Measurements from ENCODE around the gene RNU4-1.

RNU4-1 gene

GRCh38 chr12:120265473-120266179, 27.4 kb downstream of the RNU4-1 start, which contains the start of gene PXN:
Gene PXN (minus strand): TSS chr12:120265730. CDS start chr12:120265629, 101 bp downstream.
- Histone ChIP-seq H3K9me3 (ENCODE audit: low read length) (no peaks in the 10 kb centered on the region), H3K4me1 (ENCODE audit: insufficient read depth, low read length, severe bottlenecking) (peaks cover 9% of the 10 kb centered on the region), H3K9me2 (ENCODE audit: low read depth, low read length) (no peaks in the 10 kb centered on the region), H2AFZ (ENCODE audit: low read length) (no peak within 1 kb of the TSS), H4K20me1 (ENCODE audit: insufficient read depth, low read length) (no peaks in the 10 kb centered on the region), H3F3A (ENCODE audit: insufficient read depth, low read length) (no peaks in the 10 kb centered on the region), H3K4me3 (ENCODE audit: low read depth, low read length, poor library complexity, severe bottlenecking) (peak within 1 kb of the TSS; percentile 72), H3K4me2 (ENCODE audit: low read length) (peak within 1 kb of the TSS; percentile 83), H3K27me3 (ENCODE audit: insufficient read depth, low read length) (peaks cover 8% of the 10 kb centered on the region; the same call in 1 of the 2 replicates), H3K27ac (ENCODE audit: low read depth, low read length, poor library complexity, severe bottlenecking) (no peak within 1 kb of the TSS), H3K9ac (ENCODE audit: low read length) (peak within 1 kb of the TSS; percentile 70), H3K36me3 (ENCODE audit: insufficient read depth, low read length) (no peaks in the 10 kb centered on the region), H3K79me2 (ENCODE audit: insufficient read depth, low read length) (no peaks in the 10 kb centered on the region)
- TF ChIP-seq, protein P1, sequence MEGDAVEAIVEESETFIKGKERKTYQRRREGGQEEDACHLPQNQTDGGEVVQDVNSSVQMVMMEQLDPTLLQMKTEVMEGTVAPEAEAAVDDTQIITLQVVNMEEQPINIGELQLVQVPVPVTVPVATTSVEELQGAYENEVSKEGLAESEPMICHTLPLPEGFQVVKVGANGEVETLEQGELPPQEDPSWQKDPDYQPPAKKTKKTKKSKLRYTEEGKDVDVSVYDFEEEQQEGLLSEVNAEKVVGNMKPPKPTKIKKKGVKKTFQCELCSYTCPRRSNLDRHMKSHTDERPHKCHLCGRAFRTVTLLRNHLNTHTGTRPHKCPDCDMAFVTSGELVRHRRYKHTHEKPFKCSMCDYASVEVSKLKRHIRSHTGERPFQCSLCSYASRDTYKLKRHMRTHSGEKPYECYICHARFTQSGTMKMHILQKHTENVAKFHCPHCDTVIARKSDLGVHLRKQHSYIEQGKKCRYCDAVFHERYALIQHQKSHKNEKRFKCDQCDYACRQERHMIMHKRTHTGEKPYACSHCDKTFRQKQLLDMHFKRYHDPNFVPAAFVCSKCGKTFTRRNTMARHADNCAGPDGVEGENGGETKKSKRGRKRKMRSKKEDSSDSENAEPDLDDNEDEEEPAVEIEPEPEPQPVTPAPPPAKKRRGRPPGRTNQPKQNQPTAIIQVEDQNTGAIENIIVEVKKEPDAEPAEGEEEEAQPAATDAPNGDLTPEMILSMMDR (IDR thresholded peaks at IDR 0.05; ENCODE audit: low read length), result peak; percentile 67
- no peak for TF ChIP-seq EZH2 (IDR thresholded peaks at IDR 0.05; ENCODE audit: borderline replicate concordance, low read length)

DNA sequence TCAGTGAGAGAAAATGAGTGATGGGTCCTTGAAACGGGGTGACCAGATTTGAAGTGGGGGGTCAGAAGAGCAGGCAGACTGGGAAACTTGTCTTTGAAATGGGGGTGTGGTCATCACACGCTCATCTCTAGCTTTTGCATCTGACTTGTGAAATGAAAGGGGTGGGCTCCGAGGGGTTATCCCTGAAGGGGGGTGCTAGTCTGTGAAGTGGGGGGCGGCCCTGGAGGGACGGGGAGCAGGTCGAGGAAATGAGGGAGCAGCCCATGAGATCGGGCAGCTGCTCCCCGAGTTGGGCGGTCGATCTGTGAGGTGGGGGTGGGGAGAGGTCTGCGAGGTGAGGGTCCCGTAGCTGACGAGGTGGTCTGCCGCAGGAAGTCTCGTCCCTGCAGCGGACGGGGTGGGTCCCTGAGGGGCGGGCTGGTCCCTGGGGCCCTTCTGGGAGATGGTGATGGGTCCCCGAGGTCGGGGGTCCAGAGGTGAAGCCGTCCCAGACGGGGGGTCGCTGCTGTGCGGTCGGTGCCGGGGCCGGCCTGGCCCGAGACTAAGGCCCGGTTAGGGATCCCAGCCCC, 28.0 kb downstream of the RNU4-1 start:
- no peaks in the 10 kb centered on the region for H3F3A ChIP-seq (ENCODE audit: insufficient read depth, low read length)
- H3K9me2 ChIP-seq (ENCODE audit: low read depth, low read length), result no peaks in the 10 kb centered on the region
- peak overlapping the region; percentile 70 for H3K9ac ChIP-seq (ENCODE audit: low read length)
- no peaks in the 10 kb centered on the region for H3K36me3 ChIP-seq (ENCODE audit: insufficient read depth, low read length)
- H3K27me3 ChIP-seq (ENCODE audit: insufficient read depth, low read length), result peaks cover 8% of the 10 kb centered on the region; the same call in 1 of the 2 replicates
- no peaks in the 10 kb centered on the region for H4K20me1 ChIP-seq (ENCODE audit: insufficient read depth, low read length)
- H3K4me3 ChIP-seq (ENCODE audit: low read depth, low read length, poor library complexity, severe bottlenecking), result peak overlapping the region; percentile 72
- no peak overlapping the region for H2AFZ ChIP-seq (ENCODE audit: low read length)
- peak overlapping the region; percentile 83 for H3K4me2 ChIP-seq (ENCODE audit: low read length)
- H3K9me3 ChIP-seq (ENCODE audit: low read length), result no peaks in the 10 kb centered on the region
- H3K27ac ChIP-seq (ENCODE audit: low read depth, low read length, poor library complexity, severe bottlenecking), result no peak overlapping the region
- TF ChIP-seq, protein P1 (IDR thresholded peaks at IDR 0.05; ENCODE audit: low read length), result no peak
- TF ChIP-seq EZH2 (IDR thresholded peaks at IDR 0.05; ENCODE audit: borderline replicate concordance, low read length), result no peak
- H3K79me2 ChIP-seq (ENCODE audit: insufficient read depth, low read length), result no peaks in the 10 kb centered on the region
- H3K4me1 ChIP-seq (ENCODE audit: insufficient read depth, low read length, severe bottlenecking), result peaks cover 9% of the 10 kb centered on the region

DNA sequence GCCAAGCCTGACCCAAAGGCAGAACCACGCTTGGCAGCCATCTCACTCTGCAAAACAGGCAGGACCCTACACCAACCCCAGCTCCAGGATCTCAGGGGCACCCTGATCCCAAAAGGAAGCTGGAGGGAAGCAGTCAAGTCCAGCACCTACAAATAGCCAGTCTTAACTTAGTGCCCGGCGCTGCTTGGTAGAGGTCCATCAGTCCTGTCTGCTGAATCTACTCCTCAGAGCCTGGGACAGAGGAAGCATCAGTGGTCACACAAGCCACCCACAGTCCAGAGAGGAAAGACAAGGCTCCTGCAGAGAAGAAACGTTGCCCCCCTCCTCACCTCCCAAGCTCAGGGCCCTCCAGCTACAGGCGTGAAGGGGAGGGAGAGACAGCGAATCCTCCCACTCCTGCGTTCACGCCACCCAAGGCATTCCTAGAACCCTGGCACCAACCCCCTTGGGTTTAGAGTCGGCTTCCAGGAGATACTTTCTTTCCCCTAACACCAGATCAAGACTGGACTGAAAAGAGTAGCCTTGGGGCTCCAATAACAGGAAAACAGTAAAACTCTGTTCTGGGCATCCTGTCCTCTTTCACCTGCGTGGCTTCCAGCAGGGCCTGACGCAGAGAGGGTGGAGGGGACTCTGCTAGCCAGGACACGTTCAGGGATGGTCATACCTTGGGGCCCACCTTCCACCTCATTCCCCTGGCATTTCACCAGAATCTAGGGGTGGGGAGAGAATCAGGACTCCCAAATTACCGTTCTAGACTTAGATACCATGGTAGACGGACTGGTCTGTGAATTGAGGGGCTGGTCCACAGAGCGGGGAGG, 28.7 kb downstream of the RNU4-1 start:
- Histone ChIP-seq H3K9me3 (ENCODE audit: low read length) (no peaks in the 10 kb centered on the region), H4K20me1 (ENCODE audit: insufficient read depth, low read length) (no peaks in the 10 kb centered on the region), H3K9me2 (ENCODE audit: low read depth, low read length) (no peaks in the 10 kb centered on the region), H3K27me3 (ENCODE audit: insufficient read depth, low read length) (peaks cover 8% of the 10 kb centered on the region; the same call in 1 of the 2 replicates), H3K4me3 (ENCODE audit: low read depth, low read length, poor library complexity, severe bottlenecking) (peak overlapping the region; percentile 72), H3K4me1 (ENCODE audit: insufficient read depth, low read length, severe bottlenecking) (peaks cover 9% of the 10 kb centered on the region), H3K36me3 (ENCODE audit: insufficient read depth, low read length) (no peaks in the 10 kb centered on the region), H3K4me2 (ENCODE audit: low read length) (no peak overlapping the region; the same call in 1 of the 2 replicates), H3F3A (ENCODE audit: insufficient read depth, low read length) (no peaks in the 10 kb centered on the region), H3K79me2 (ENCODE audit: insufficient read depth, low read length) (no peaks in the 10 kb centered on the region), H3K27ac (ENCODE audit: low read depth, low read length, poor library complexity, severe bottlenecking) (no peak overlapping the region), H2AFZ (ENCODE audit: low read length) (no peak overlapping the region), H3K9ac (ENCODE audit: low read length) (no peak overlapping the region)
- TF ChIP-seq EZH2 (IDR thresholded peaks at IDR 0.05; ENCODE audit: borderline replicate concordance, low read length), result no peak
- TF ChIP-seq, protein P1 (IDR thresholded peaks at IDR 0.05; ENCODE audit: low read length), result no peak
